Naive thymus-derived CD4-positive, alpha-beta T cell (primary cell): ENCODE data around the gene EXOSC2. TPM values are rescaled to one million over a fixed set of nuclear protein-coding genes. Genes with fewer than 3 reads are reported as not detected.

Experiments
- ATAC-seq: fragments of 150-1000 bp; cut with Tn5 transposase; 2 replicates; pipeline ENCODE4 v1.10.0; 2021; ENCODE audit warnings: mild to moderate bottlenecking, moderate library complexity
- CTCF ChIA-PET: fragments of 350-600 bp; sonication (Branson Sonifier 250); formaldehyde crosslinking; loops from one replicate; lab custom pipeline; 2021; ENCODE audit warnings: antibody characterized with exemption; lab: Charles Lee
- POLR2A ChIA-PET: fragments of 350-600 bp; sonication (Branson Sonifier 250); formaldehyde crosslinking; loops from one replicate; lab custom pipeline; 2021; ENCODE audit warnings: antibody characterized with exemption, inconsistent platforms; lab: Charles Lee
- DNase-seq, 9 donors: peaks; one replicate each; pipeline versions ENCODE4 v3.0.0 to v3.0.0-alpha.2; 2020 to 2022; ENCODE audit warnings: mixed read lengths in 1 of 9
- H3K27ac ChIP-seq: one replicate; pipeline ENCODE4 v1.7.0; 2013; ENCODE audit warnings: mild to moderate bottlenecking, low read depth, low read length, moderate library complexity
- H3K27me3 ChIP-seq, 2 donors: one replicate each; pipeline ENCODE4 v1.7.0; 2013; ENCODE audit warnings: low read length in 2 of 2, mild to moderate bottlenecking in 2 of 2, moderate library complexity in 2 of 2; ENCODE audit not compliant: control insufficient read depth in 2 of 2, insufficient read depth in 2 of 2
- H3K36me3 ChIP-seq, 3 experiments: 1 replicate in 2 of 3; 2 replicates in 1 of 3; pipeline ENCODE4 v1.7.0; 2013; ENCODE audit warnings: low read length in 3 of 3, mild to moderate bottlenecking in 3 of 3, moderate library complexity in 1 of 3; ENCODE audit not compliant: insufficient read depth in 3 of 3, control insufficient read depth in 2 of 3
- H3K4me1 ChIP-seq, 2 donors: one replicate each; pipeline ENCODE4 v1.7.0; 2013; ENCODE audit warnings: low read length in 2 of 2, mild to moderate bottlenecking in 2 of 2, moderate library complexity in 1 of 2; ENCODE audit not compliant: control insufficient read depth in 2 of 2, insufficient read depth in 2 of 2
- H3K4me3 ChIP-seq: 2 replicates; pipeline ENCODE4 v1.7.0; 2013; ENCODE audit warnings: mild to moderate bottlenecking, low read length
- H3K9me3 ChIP-seq, 3 experiments: 1 replicate in 2 of 3; 2 replicates in 1 of 3; pipeline ENCODE4 v1.7.0; 2013; ENCODE audit warnings: low read length in 3 of 3; ENCODE audit not compliant: control insufficient read depth in 2 of 3
- H3K27ac Mint-ChIP-seq, 9 donors: one replicate each; pipeline ENCODE4 v1.8.0; 2020 to 2022; ENCODE audit warnings: mixed read lengths in 9 of 9, mild to moderate bottlenecking in 8 of 9, moderate library complexity in 5 of 9, inconsistent platforms in 2 of 9
- H3K27me3 Mint-ChIP-seq, 5 donors: one replicate each; pipeline ENCODE4 v1.8.0; 2021 to 2022; ENCODE audit warnings: mixed read lengths in 5 of 5, mild to moderate bottlenecking in 1 of 5
- H3K36me3 Mint-ChIP-seq, 5 donors: one replicate each; pipeline ENCODE4 v1.8.0; 2020 to 2022; ENCODE audit warnings: mixed read lengths in 5 of 5, mild to moderate bottlenecking in 3 of 5, inconsistent platforms in 1 of 5
- H3K4me1 Mint-ChIP-seq, 7 donors: one replicate each; pipeline ENCODE4 v1.8.0; 2020 to 2022; ENCODE audit warnings: mixed read lengths in 7 of 7, mild to moderate bottlenecking in 3 of 7, inconsistent platforms in 1 of 7
- H3K4me3 Mint-ChIP-seq, 10 donors: one replicate each; pipeline ENCODE4 v1.8.0; 2020 to 2022; ENCODE audit warnings: mild to moderate bottlenecking in 10 of 10, mixed read lengths in 10 of 10, moderate library complexity in 6 of 10, inconsistent platforms in 2 of 10
- H3K9me3 Mint-ChIP-seq, 11 donors: one replicate each; pipeline ENCODE4 v1.8.0; 2020 to 2022; ENCODE audit warnings: mixed read lengths in 11 of 11, mild to moderate bottlenecking in 4 of 11, inconsistent platforms in 1 of 11, moderate library complexity in 1 of 11
- intact Hi-C, 2 donors: fragments of 100-400 bp; cut with micrococcal nuclease; formaldehyde crosslinking; loops; one replicate each; pipeline ENCODE4 v1.15.1; 2023
- polyA plus RNA-seq, 2 donors: library from polyadenylated mRNA; unstranded; fragments of 300-500 nt; fragmentation: Illumina TruSeq; gene quantifications; one replicate each; pipeline ENCODE4 v1.2.3, GENCODE V29; 2021
- total RNA-seq, 6 experiments: library from RNA in 5 of 6; stranded (reverse) in 5 of 6; gene quantifications; 1 replicate in 5 of 6; 2 replicates in 1 of 6; pipeline ENCODE4 v1.2.3 and lab custom pipeline; 2021 to 2026

The EXOSC2 gene
- total and polyA plus RNA-seq, 7 experiments from 2014 or later = 31.4 to 60.7 (median 57.3) TPM

GRCh38 chr9:130689572-130689936 lies 4.0 kb upstream of the EXOSC2 start:
- H3K4me3 ChIP-seq = no peak overlapping the region
- intact Hi-C loops = no loop called here
- no peak for ATAC-seq
- H3K36me3 Mint-ChIP-seq = peaks cover 0 to 4% (median 0%) of the 10 kb centered on the region in 5 donors
- peak overlapping the region in 1 of 10 donors; percentile 7 for H3K4me3 Mint-ChIP-seq
- H3K27me3 ChIP-seq = no peaks in the 10 kb centered on the region
- peaks cover under 1 to 12% of the 10 kb centered on the region in 2 donors for H3K4me1 ChIP-seq
- H3K27me3 Mint-ChIP-seq = peaks cover 0 to 9% (median 0%) of the 10 kb centered on the region in 5 donors
- peak overlapping the region in 2 of 9 donors; percentile 3 to 38 for H3K27ac Mint-ChIP-seq
- peaks cover 0 to 4% (median 0%) of the 10 kb centered on the region in 3 experiments for H3K36me3 ChIP-seq
- CTCF ChIA-PET = no interaction called here
- POLR2A ChIA-PET = no interaction called here
- no peak for DNase-seq
- H3K27ac ChIP-seq = no peak overlapping the region
- H3K4me1 Mint-ChIP-seq = peaks cover 11 to 36% (median 31%) of the 10 kb centered on the region in 7 donors
- H3K9me3 ChIP-seq = no peaks in the 10 kb centered on the region
- H3K9me3 Mint-ChIP-seq = peaks cover 0 to 6% (median 0%) of the 10 kb centered on the region in 11 donors

GRCh38 chr9:130689937-130690700 lies 3.5 kb upstream of the EXOSC2 start:
- H3K9me3 ChIP-seq = no peaks in the 10 kb centered on the region
- peaks cover 0 to 2% (median 0%) of the 10 kb centered on the region in 11 donors for H3K9me3 Mint-ChIP-seq
- ChIA-PET CTCF (no interaction called here), POLR2A (interaction anchor here (0.8 kb wide), 1 partner anchor 1046 kb away, joined by 3 read pairs; no protein-coding TSS in a partner anchor)
- intact Hi-C loops = loop anchor here in 1 of 2 donors (5.0 kb wide), 1 partner anchor 682 kb away; no protein-coding TSS in a partner anchor
- no peak overlapping the region for H3K27ac ChIP-seq
- H3K27me3 ChIP-seq = no peaks in the 10 kb centered on the region
- H3K4me3 Mint-ChIP-seq = peak overlapping the region in 1 of 10 donors; percentile 5
- H3K36me3 ChIP-seq = peaks cover 0 to 4% (median 0%) of the 10 kb centered on the region in 3 experiments
- no peak for ATAC-seq
- H3K4me1 ChIP-seq = peaks cover 6 to 18% of the 10 kb centered on the region in 2 donors
- H3K4me3 ChIP-seq = no peak overlapping the region
- peaks cover 15 to 42% (median 35%) of the 10 kb centered on the region in 7 donors for H3K4me1 Mint-ChIP-seq
- H3K27ac Mint-ChIP-seq = peak overlapping the region in 1 of 9 donors; percentile 38
- peaks cover 0 to 4% (median 0%) of the 10 kb centered on the region in 5 donors for H3K27me3 Mint-ChIP-seq
- no peak for DNase-seq
- peaks cover 0 to 7% (median 4%) of the 10 kb centered on the region in 5 donors for H3K36me3 Mint-ChIP-seq

- POLR2A ChIA-PET = interaction anchor here (1.2 to 2.4 kb wide), 4 partner anchors 8 to 21 kb away, joined by 4 to 18 read pairs (median 8); no protein-coding TSS in a partner anchor
- intact Hi-C loops = loop anchor here (2.0 to 5.0 kb wide), 2 partner anchors 114 to 680 kb away; partner anchors contain the start of gene FUBP3 (in 1 of the 2)
- H3K4me3 ChIP-seq = no peak overlapping the region
- CTCF ChIA-PET = interaction anchor here (0.6 to 2.0 kb wide), 5 partner anchors 8 to 588 kb away, joined by 4 to 10 read pairs (median 6); no protein-coding TSS in a partner anchor
- peaks cover 13 to 20% of the 10 kb centered on the region in 2 donors for H3K4me1 ChIP-seq
- H3K27ac ChIP-seq = no peak overlapping the region
- peak overlapping the region in 2 of 9 donors; percentile 93 to 95 for H3K27ac Mint-ChIP-seq
- ATAC-seq (no peak), DNase-seq (no peak)
- H3K4me3 Mint-ChIP-seq = peak overlapping the region; percentile 83 to 98 (median 95)
- peaks cover 12 to 22% (median 16%) of the 10 kb centered on the region in 5 donors for H3K36me3 Mint-ChIP-seq
- peaks cover 0 to 2% (median 0%) of the 10 kb centered on the region in 11 donors for H3K9me3 Mint-ChIP-seq
- H3K4me1 Mint-ChIP-seq = peaks cover 26 to 63% (median 50%) of the 10 kb centered on the region in 7 donors
- peaks cover 0 to 26% (median 7%) of the 10 kb centered on the region in 3 experiments for H3K36me3 ChIP-seq
- no peaks in the 10 kb centered on the region for H3K27me3 Mint-ChIP-seq
- no peaks in the 10 kb centered on the region for H3K27me3 ChIP-seq
- H3K9me3 ChIP-seq = no peaks in the 10 kb centered on the region
Observed at GRCh38 chr9:130692321-130692720, 1.3 kb upstream of the EXOSC2 start.

- ChIA-PET POLR2A (interaction anchor here (0.8 to 2.4 kb wide), 8 partner anchors 9 to 432 kb away, joined by 3 to 18 read pairs (median 6); partner anchors contain the start of gene NUP214), CTCF (interaction anchor here (0.7 to 2.0 kb wide), 8 partner anchors 9 to 353 kb away, joined by 3 to 10 read pairs (median 6); no protein-coding TSS in a partner anchor)
- peak overlapping the region; percentile 61 for H3K27ac ChIP-seq
- DNase-seq = peak in 1 of 9 donors; percentile 11
- Mint-ChIP-seq H3K4me1 (peaks cover 21 to 57% (median 46%) of the 10 kb centered on the region in 7 donors), H3K27me3 (no peaks in the 10 kb centered on the region), H3K4me3 (peak overlapping the region; percentile 83 to 98 (median 95)), H3K27ac (peak overlapping the region; percentile 88 to 97 (median 94)), H3K36me3 (peaks cover 14 to 24% (median 18%) of the 10 kb centered on the region in 5 donors), H3K9me3 (no peaks in the 10 kb centered on the region)
- intact Hi-C loops = loop anchor here (1.0 to 5.0 kb wide), 6 partner anchors 11 to 679 kb away; partner anchors contain the start of genes FUBP3 (in 2 of the 2) and NUP214 (in 1 of the 2)
- peaks cover 13 to 20% of the 10 kb centered on the region in 2 donors for H3K4me1 ChIP-seq
- no peak for ATAC-seq
- peak overlapping the region; percentile 91 for H3K4me3 ChIP-seq
- H3K36me3 ChIP-seq = peaks cover 0 to 33% (median 12%) of the 10 kb centered on the region in 3 experiments
- no peaks in the 10 kb centered on the region for H3K9me3 ChIP-seq
- no peaks in the 10 kb centered on the region for H3K27me3 ChIP-seq
Observed at GRCh38 chr9:130693101-130693425, 517 bp upstream of the EXOSC2 start.

- H3K36me3 ChIP-seq = peaks cover 8 to 44% (median 14%) of the 10 kb centered on the region in 3 experiments
- ATAC-seq (no peak), DNase-seq (no peak)
- peak overlapping the region; percentile 85 for H3K27ac ChIP-seq
- H3K36me3 Mint-ChIP-seq = peaks cover 16 to 29% (median 18%) of the 10 kb centered on the region in 5 donors
- peak overlapping the region; percentile 91 for H3K4me3 ChIP-seq
- H3K9me3 Mint-ChIP-seq = no peaks in the 10 kb centered on the region
- H3K4me1 Mint-ChIP-seq = peaks cover 24 to 59% (median 48%) of the 10 kb centered on the region in 7 donors
- H3K4me1 ChIP-seq = peaks cover 13 to 20% of the 10 kb centered on the region in 2 donors
- H3K27ac Mint-ChIP-seq = peak overlapping the region; percentile 88 to 97 (median 94)
- no peaks in the 10 kb centered on the region for H3K27me3 Mint-ChIP-seq
- intact Hi-C loops = loop anchor here in 1 of 2 donors (5.0 kb wide), 1 partner anchor 678 kb away; no protein-coding TSS in a partner anchor
- ChIA-PET POLR2A (interaction anchor here (1.6 to 2.4 kb wide), 3 partner anchors 8 to 19 kb away, joined by 7 to 18 read pairs (median 14); no protein-coding TSS in a partner anchor), CTCF (interaction anchor here (1.5 to 2.0 kb wide), 2 partner anchors 8 to 14 kb away, joined by 6 to 10 read pairs; no protein-coding TSS in a partner anchor)
- peak overlapping the region; percentile 83 to 98 (median 95) for H3K4me3 Mint-ChIP-seq
- no peaks in the 10 kb centered on the region for H3K9me3 ChIP-seq
- no peaks in the 10 kb centered on the region for H3K27me3 ChIP-seq
Observed at GRCh38 chr9:130694205-130694604, 625 bp downstream of the EXOSC2 start.

GRCh38 chr9:130696139-130696650 lies 2.6 kb downstream of the EXOSC2 start:
- POLR2A ChIA-PET = interaction anchor here (0.7 kb wide), 1 partner anchor 9 kb away, joined by 5 read pairs; no protein-coding TSS in a partner anchor
- no peaks in the 10 kb centered on the region for H3K27me3 ChIP-seq
- DNase-seq (no peak), ATAC-seq (no peak)
- peaks cover 26 to 59% (median 43%) of the 10 kb centered on the region in 7 donors for H3K4me1 Mint-ChIP-seq
- no peak overlapping the region for H3K27ac ChIP-seq
- H3K9me3 Mint-ChIP-seq = no peaks in the 10 kb centered on the region
- peaks cover 16 to 29% (median 18%) of the 10 kb centered on the region in 5 donors for H3K36me3 Mint-ChIP-seq
- peak overlapping the region in 3 of 9 donors; percentile 6 to 38 (median 36) for H3K27ac Mint-ChIP-seq
- peaks cover 13 to 20% of the 10 kb centered on the region in 2 donors for H3K4me1 ChIP-seq
- CTCF ChIA-PET = interaction anchor here (1.2 kb wide), 1 partner anchor 10 kb away, joined by 3 read pairs; no protein-coding TSS in a partner anchor
- H3K27me3 Mint-ChIP-seq = no peaks in the 10 kb centered on the region
- H3K4me3 Mint-ChIP-seq = peak overlapping the region in 7 of 10 donors; percentile 9 to 98 (median 21)
- intact Hi-C loops = no loop called here
- H3K9me3 ChIP-seq = no peaks in the 10 kb centered on the region
- H3K36me3 ChIP-seq = peaks cover 11 to 58% (median 19%) of the 10 kb centered on the region in 3 experiments
- H3K4me3 ChIP-seq = no peak overlapping the region
